ENCODE data around the gene GOLGA3.

GRCh38 chr12:132842449-132843045 is 13.9 kb upstream of the GOLGA3 start:
- TF ChIP-seq EZH2 (IDR thresholded peaks at IDR 0.05; ENCODE audit: insufficient read depth, low read length) (no peak), CTCF (IDR thresholded peaks at IDR 0.05; ENCODE audit: insufficient read depth, low read depth, low read length) (no peak)
